ENCODE results near the gene BPTF.
"Not testable (repeated sequence)": the region's sequence is repeated elsewhere in the genome, so short reads cannot be mapped to it uniquely, and the experiment has no call there.

The BPTF gene

GRCh38 chr17:67911059-67911782 is 85.9 kb downstream of the BPTF start:
- H3K27ac ChIP-seq: no peak overlapping the region
- TF ChIP-seq CTCF (conservative IDR thresholded peaks at IDR 0.05): no peak
- no peak for TF ChIP-seq ZFX (IDR thresholded peaks at IDR 0.05)

- TF ChIP-seq CTCF (conservative IDR thresholded peaks at IDR 0.05) (no peak), ZFX (IDR thresholded peaks at IDR 0.05) (no peak)
- no peak overlapping the region for H3K27ac ChIP-seq
Observed at GRCh38 chr17:67912088-67912487, 86.8 kb downstream of the BPTF start.

GRCh38 chr17:67912656-67913055 is 87.4 kb downstream of the BPTF start:
- TF ChIP-seq CTCF (conservative IDR thresholded peaks at IDR 0.05) (no peak), ZFX (IDR thresholded peaks at IDR 0.05) (no peak)
- no peak overlapping the region for H3K27ac ChIP-seq

GRCh38 chr17:67920212-67920611 is 94.9 kb downstream of the BPTF start:
- TF ChIP-seq ZFX (IDR thresholded peaks at IDR 0.05): no peak
- no peak for TF ChIP-seq CTCF (conservative IDR thresholded peaks at IDR 0.05)
- H3K27ac ChIP-seq: no peak overlapping the region

GRCh38 chr17:67922503-67922902 is 97.2 kb downstream of the BPTF start:
- TF ChIP-seq CTCF (conservative IDR thresholded peaks at IDR 0.05) (no peak), ZFX (IDR thresholded peaks at IDR 0.05) (no peak)
- no peak overlapping the region for H3K27ac ChIP-seq

GRCh38 chr17:67928842-67929241 is 103.5 kb downstream of the BPTF start:
- H3K27ac ChIP-seq: not testable (repeated sequence)

GRCh38 chr17:67931227-67931626 is 105.9 kb downstream of the BPTF start:
- TF ChIP-seq ZFX (IDR thresholded peaks at IDR 0.05): no peak
- no peak overlapping the region for H3K27ac ChIP-seq

- peak; percentile 74 for TF ChIP-seq CTCF (conservative IDR thresholded peaks at IDR 0.05)
- no peak for TF ChIP-seq ZFX (IDR thresholded peaks at IDR 0.05)
- H3K27ac ChIP-seq: no peak overlapping the region
Observed at GRCh38 chr17:67942810-67943209, 117.5 kb downstream of the BPTF start.

Measured in C4-2B (cell line).